Thyroid gland (tissue), 4 donors: ENCODE data around the gene IFNL4. TPM values are rescaled to one million over a fixed set of nuclear protein-coding genes. Genes with fewer than 3 reads are reported as not detected.

ENCODE experiments used
- DNase-seq, 2 donors: peaks; one replicate each; pipeline ENCODE4 v3.0.0-alpha.2; 2019
- H3K27ac ChIP-seq, 3 donors: fragments of 200-600 bp; sonication (generic); 1 replicate in 2 of 3; 2 replicates in 1 of 3; pipeline ENCODE4 v1.5.1; 2016 to 2019; ENCODE audit warnings: mild to moderate bottlenecking in 1 of 3, moderate library complexity in 1 of 3
- H3K27me3 ChIP-seq: fragments of 200-600 bp; sonication (generic); one replicate; pipeline ENCODE4 v1.5.1; 2019
- H3K36me3 ChIP-seq, 2 donors: fragments of 200-600 bp; sonication (generic); one replicate each; pipeline ENCODE4 v1.5.1; 2016 to 2019
- H3K4me1 ChIP-seq, 2 donors: fragments of 200-600 bp; sonication (generic); one replicate each; pipeline ENCODE4 v1.5.1; 2017 to 2019
- H3K4me3 ChIP-seq, 3 donors: fragments of 200-600 bp; sonication (generic); replicated peaks in 1 of 3; 1 replicate in 2 of 3; 2 replicates in 1 of 3; pipeline ENCODE4 v1.5.1; 2016; ENCODE audit warnings: mild to moderate bottlenecking in 1 of 3
- H3K9me3 ChIP-seq: fragments of 200-600 bp; sonication (generic); one replicate; pipeline ENCODE4 v1.5.1; 2017
- POLR2A ChIP-seq, 2 donors: fragments of 450-650 bp; IDR thresholded peaks; one replicate each; pipeline ENCODE4 v1.6.1; 2017; ENCODE audit warnings: antibody characterized with exemption in 2 of 2, mild to moderate bottlenecking in 2 of 2, moderate library complexity in 1 of 2
- WGBS, 2 donors: methylation state at CpG; one replicate each; pipeline ENCODE4 v1.1.5; 2017; 5-methylcytosine and 5-hydroxymethylcytosine counted together
- intact Hi-C: fragments of 100-400 bp; cut with DNase I; formaldehyde crosslinking; loops from one replicate; pipeline ENCODE4 v1.15.1; 2023
- total RNA-seq, 4 donors: library from RNA; depleted of rRNA; stranded (reverse); fragments of >200 nt; gene quantifications; one replicate each; pipeline ENCODE4 v1.2.3, GENCODE V29; 2016
- TF ChIP-seq, protein P1 (sequence below), 6 experiments: fragments of 200-600 bp in 3 of 6; fragments of 450-650 bp in 3 of 6; sonication (generic) in 3 of 6; IDR thresholded peaks; one replicate each; pipeline ENCODE4 v1.5.1; 2016 to 2019; ENCODE audit warnings: antibody characterized with exemption in 6 of 6, mild to moderate bottlenecking in 2 of 6, inconsistent platforms in 1 of 6, moderate library complexity in 1 of 6

Gene IFNL4
- total RNA-seq, 4 donors from 2014 or later = not detected

DNA sequence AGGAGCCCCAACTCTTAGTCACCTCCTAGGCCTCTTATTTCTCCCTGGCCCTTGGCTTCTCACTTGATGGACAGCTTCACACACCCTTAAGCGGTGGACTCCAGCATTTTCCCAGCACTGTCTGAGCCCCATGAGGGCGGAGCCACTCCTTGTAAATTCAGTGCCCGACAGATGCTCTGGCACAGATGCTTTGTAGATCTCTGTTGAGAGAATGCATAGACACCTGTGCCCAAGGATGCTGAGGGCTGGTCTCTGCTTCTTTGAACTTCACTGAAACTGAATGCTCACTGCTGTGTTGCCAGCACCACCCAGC, 47.9 kb downstream of the IFNL4 start:
- Histone ChIP-seq H3K36me3 (no peaks in the 10 kb centered on the region), H3K9me3 (no peaks in the 10 kb centered on the region), H3K4me3 (no peak overlapping the region), H3K27ac (no peak overlapping the region), H3K4me1 (peaks cover 0 to 19% of the 10 kb centered on the region in 2 donors), H3K27me3 (peaks cover 14% of the 10 kb centered on the region)
- TF ChIP-seq, protein P1, sequence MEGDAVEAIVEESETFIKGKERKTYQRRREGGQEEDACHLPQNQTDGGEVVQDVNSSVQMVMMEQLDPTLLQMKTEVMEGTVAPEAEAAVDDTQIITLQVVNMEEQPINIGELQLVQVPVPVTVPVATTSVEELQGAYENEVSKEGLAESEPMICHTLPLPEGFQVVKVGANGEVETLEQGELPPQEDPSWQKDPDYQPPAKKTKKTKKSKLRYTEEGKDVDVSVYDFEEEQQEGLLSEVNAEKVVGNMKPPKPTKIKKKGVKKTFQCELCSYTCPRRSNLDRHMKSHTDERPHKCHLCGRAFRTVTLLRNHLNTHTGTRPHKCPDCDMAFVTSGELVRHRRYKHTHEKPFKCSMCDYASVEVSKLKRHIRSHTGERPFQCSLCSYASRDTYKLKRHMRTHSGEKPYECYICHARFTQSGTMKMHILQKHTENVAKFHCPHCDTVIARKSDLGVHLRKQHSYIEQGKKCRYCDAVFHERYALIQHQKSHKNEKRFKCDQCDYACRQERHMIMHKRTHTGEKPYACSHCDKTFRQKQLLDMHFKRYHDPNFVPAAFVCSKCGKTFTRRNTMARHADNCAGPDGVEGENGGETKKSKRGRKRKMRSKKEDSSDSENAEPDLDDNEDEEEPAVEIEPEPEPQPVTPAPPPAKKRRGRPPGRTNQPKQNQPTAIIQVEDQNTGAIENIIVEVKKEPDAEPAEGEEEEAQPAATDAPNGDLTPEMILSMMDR (IDR thresholded peaks at IDR 0.05) = no peak
- no peak for TF ChIP-seq POLR2A (IDR thresholded peaks at IDR 0.05)
- DNase-seq = no peak
- intact Hi-C loops = no loop called here
- WGBS, 2 donors = 78 to 84% methylated on average over 3 of the region's 3 CpGs

DNA sequence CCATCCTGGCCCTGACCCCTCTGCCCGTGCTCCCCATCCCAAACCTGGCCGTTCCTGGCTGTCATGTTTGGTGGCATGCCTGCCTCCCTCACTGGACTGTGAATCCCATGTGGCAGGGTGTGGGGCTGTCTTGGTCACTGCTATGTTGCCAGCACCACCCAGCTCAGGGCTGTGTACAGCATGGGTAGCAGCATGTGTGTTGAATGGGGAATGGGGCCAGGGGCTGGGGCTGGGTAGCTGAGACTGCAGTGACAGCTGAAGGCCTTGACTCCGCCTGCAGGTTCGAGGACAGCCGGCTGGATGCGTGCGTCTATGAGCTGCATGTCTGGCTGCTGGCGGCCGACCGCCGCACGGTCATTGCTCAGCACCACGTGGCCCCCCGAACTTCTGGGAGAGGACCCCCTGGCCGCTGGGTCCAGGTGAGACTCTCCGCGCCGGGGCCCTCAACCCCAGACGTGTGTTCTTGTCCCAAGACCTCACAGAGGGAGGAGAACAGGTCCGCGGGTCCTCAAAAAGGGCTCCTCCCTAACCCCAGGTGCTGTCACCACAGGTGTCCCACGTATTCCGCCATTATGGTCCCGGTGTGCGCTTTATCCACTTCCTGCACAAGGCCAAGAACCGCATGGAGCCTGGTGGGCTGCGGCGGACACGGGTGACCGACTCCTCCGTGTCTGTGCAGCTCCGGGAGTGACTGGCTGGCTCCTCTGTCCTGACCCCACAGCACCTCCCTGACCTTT, 48.4 kb downstream of the IFNL4 start:
- 78 to 84% methylated on average over 16 to 18 of the region's 32 CpGs for WGBS, 2 donors
- DNase-seq = no peak
- Histone ChIP-seq H3K27me3 (peaks cover 14% of the 10 kb centered on the region), H3K4me3 (no peak overlapping the region), H3K36me3 (no peaks in the 10 kb centered on the region), H3K9me3 (no peaks in the 10 kb centered on the region), H3K27ac (no peak overlapping the region), H3K4me1 (peaks cover 0 to 22% of the 10 kb centered on the region in 2 donors)
- TF ChIP-seq POLR2A (IDR thresholded peaks at IDR 0.05) = no peak
- TF ChIP-seq, protein P1 (IDR thresholded peaks at IDR 0.05) = no peak
- intact Hi-C loops = no loop called here

DNA sequence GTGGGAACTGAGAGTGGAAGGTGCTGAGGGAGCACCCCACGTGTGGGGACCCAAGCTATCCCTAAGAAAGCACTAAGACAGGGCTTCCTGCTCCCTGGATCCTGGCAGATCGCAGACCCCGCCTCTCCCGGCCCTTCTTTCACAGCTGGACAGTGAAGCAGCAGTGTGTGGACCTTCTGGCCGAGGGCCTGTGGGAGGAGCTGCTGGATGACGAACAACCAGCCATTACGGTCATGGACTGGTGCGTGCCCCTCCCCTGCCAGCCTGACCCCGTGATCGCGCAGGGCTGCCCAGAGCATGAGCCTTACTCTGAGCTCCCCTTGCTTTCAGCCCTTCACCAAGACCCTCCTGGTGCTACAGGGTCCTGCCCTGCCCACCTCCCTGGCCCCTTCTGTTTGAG, 49.6 kb downstream of the IFNL4 start:
- intact Hi-C loops = no loop called here
- DNase-seq = peak; percentile 87
- H3K4me1 ChIP-seq = peaks cover 0 to 25% of the 10 kb centered on the region in 2 donors
- H3K36me3 ChIP-seq = no peaks in the 10 kb centered on the region
- H3K27me3 ChIP-seq = peaks cover 13% of the 10 kb centered on the region
- H3K27ac ChIP-seq = peak overlapping the region in 1 of 3 donors; percentile 52
- 16 to 38% methylated on average over 5 to 6 of the region's 11 CpGs for WGBS, 2 donors
- no peaks in the 10 kb centered on the region for H3K9me3 ChIP-seq
- TF ChIP-seq, protein P1 (IDR thresholded peaks at IDR 0.05) = no peak
- TF ChIP-seq POLR2A (IDR thresholded peaks at IDR 0.05) = peak in 1 of 2 donors; percentile 20
- H3K4me3 ChIP-seq = no peak overlapping the region

DNA sequence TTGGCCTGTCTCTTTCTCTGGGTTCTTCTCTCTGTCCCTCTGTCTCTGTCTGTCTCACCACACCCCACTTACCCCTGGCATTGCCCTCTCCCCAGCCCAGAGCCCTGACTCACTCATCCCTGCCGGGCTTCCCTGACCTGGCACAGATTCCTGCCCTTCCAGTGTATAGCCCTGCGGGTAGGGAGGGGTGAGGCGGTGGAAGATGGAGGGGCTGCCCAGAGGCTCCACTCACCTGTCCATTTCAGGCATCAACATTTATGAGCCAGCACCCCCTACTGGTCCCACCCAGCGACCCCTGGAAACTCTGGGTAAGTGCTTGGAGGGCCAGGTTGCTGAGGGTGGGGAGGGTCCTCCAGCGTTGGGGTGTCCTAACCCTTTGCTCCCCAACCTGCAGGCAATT, 50.8 kb downstream of the IFNL4 start:
- Histone ChIP-seq H3K4me3 (no peak overlapping the region), H3K27me3 (peaks cover under 1% of the 10 kb centered on the region)

More for the DNA sequence above, 50.8 kb downstream of the IFNL4 start:
- no peak for DNase-seq
- Histone ChIP-seq H3K4me1 (peaks cover 0 to 30% of the 10 kb centered on the region in 2 donors), H3K36me3 (no peaks in the 10 kb centered on the region), H3K9me3 (no peaks in the 10 kb centered on the region), H3K27ac (no peak overlapping the region)
- TF ChIP-seq, protein P1 (IDR thresholded peaks at IDR 0.05) = no peak
- no peak for TF ChIP-seq POLR2A (IDR thresholded peaks at IDR 0.05)
- intact Hi-C loops = no loop called here
- 49 to 58% methylated on average over 5 of the region's 5 CpGs for WGBS, 2 donors
